ENCODE data around the gene RPL19.
A peak's percentile ranks its signal among the peaks of the same experiment; 100 is the strongest.
"Not testable (repeated sequence)": the region's sequence is repeated elsewhere in the genome, so short reads cannot be mapped to it uniquely, and the experiment has no call there.

The RPL19 gene

GRCh38 chr17:39200070-39200879, at the start of gene RPL19:
TSS of gene RPL19 (plus strand) at chr17:39200283. CDS start at chr17:39200345, 62 bp downstream.
- DNase-seq: peak; percentile 86

- DNase-seq: no peak
Measured at GRCh38 chr17:39150795-39151149, 49.3 kb upstream of the RPL19 start.

GRCh38 chr17:39151150-39151942, 48.7 kb upstream of the RPL19 start, which contains the start of gene PLXDC1:
TSS of gene PLXDC1 (minus strand) at chr17:39151637. CDS start at chr17:39151437, 200 bp downstream.
- DNase-seq: no peak

GRCh38 chr17:39151943-39152818, 47.9 kb upstream of the RPL19 start:
- DNase-seq: peak; percentile 44

GRCh38 chr17:39153599-39154051, 46.5 kb upstream of the RPL19 start:
- DNase-seq: peak; percentile 99

- DNase-seq: no peak
Measured at GRCh38 chr17:39155654-39156053, 44.4 kb upstream of the RPL19 start.

GRCh38 chr17:39156491-39156890, 43.6 kb upstream of the RPL19 start:
- DNase-seq: no peak

GRCh38 chr17:39158623-39159022, 41.5 kb upstream of the RPL19 start:
- DNase-seq: no peak

GRCh38 chr17:39161962-39162361, 38.1 kb upstream of the RPL19 start:
- no peak for DNase-seq

GRCh38 chr17:39164675-39165143, 35.4 kb upstream of the RPL19 start:
- peak; percentile 86 for DNase-seq

GRCh38 chr17:39165178-39165840, 34.8 kb upstream of the RPL19 start:
- no peak for DNase-seq

- DNase-seq: no peak
Measured at GRCh38 chr17:39165841-39166349, 34.2 kb upstream of the RPL19 start, which contains the start of gene ARL5C. TSS of gene ARL5C (minus strand) at chr17:39166161. CDS start at chr17:39165760, 401 bp downstream.

GRCh38 chr17:39166437-39167335, 33.4 kb upstream of the RPL19 start:
- DNase-seq: no peak

GRCh38 chr17:39167476-39167875, 32.6 kb upstream of the RPL19 start:
- no peak for DNase-seq

- DNase-seq: not testable (repeated sequence)
Measured at GRCh38 chr17:39168503-39168902, 31.6 kb upstream of the RPL19 start.

- no peak for DNase-seq
Measured at GRCh38 chr17:39169101-39169500, 31.0 kb upstream of the RPL19 start.

- no peak for DNase-seq
Measured at GRCh38 chr17:39169518-39169917, 30.6 kb upstream of the RPL19 start.

- DNase-seq: no peak
Measured at GRCh38 chr17:39170109-39170508, 30.0 kb upstream of the RPL19 start.

GRCh38 chr17:39170558-39170957, 29.5 kb upstream of the RPL19 start:
- no peak for DNase-seq

- no peak for DNase-seq
Measured at GRCh38 chr17:39171933-39172332, 28.1 kb upstream of the RPL19 start.

GRCh38 chr17:39173080-39173479, 27.0 kb upstream of the RPL19 start:
- no peak for DNase-seq
